NCI-H2196 (cell line): Measurements from ENCODE around the gene TEAD1.

ENCODE experiments used
- DNase-seq: peaks from one replicate; lab custom pipeline; 2025; ENCODE audit not compliant: unreplicated experiment; lab: John Stamatoyannopoulos, UW

The TEAD1 gene

GRCh38 chr11:12761029-12761428 is 86.8 kb downstream of the TEAD1 start:
- no peak for DNase-seq

GRCh38 chr11:12762278-12762677 is 88.1 kb downstream of the TEAD1 start:
- no peak for DNase-seq

- peak; percentile 74 for DNase-seq
These were observed 88.6 kb downstream of the TEAD1 start for GRCh38 chr11:12762696-12763324.

GRCh38 chr11:12764187-12764914 is 90.1 kb downstream of the TEAD1 start:
- DNase-seq, result no peak

DNA sequence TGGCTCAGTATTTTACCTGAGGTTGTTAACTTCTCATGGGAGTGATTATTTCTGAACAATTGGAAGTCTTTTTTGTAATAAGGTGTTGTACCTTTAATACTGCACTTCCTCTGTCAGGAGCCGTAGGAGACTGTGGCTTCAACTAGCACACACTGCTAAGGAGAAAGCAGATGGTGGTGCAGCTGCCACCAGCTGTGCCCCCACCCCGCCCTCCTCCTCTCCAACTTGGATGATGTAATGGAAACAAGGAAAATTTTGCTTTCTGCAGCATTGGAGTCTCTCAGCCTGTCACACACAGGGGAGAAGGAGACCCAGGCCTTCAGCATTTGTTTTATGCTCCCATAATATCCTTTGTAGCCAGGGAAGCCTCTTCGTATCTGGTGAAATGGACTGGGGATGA is 91.2 kb downstream of the TEAD1 start:
- peak; percentile 65 for DNase-seq

DNA sequence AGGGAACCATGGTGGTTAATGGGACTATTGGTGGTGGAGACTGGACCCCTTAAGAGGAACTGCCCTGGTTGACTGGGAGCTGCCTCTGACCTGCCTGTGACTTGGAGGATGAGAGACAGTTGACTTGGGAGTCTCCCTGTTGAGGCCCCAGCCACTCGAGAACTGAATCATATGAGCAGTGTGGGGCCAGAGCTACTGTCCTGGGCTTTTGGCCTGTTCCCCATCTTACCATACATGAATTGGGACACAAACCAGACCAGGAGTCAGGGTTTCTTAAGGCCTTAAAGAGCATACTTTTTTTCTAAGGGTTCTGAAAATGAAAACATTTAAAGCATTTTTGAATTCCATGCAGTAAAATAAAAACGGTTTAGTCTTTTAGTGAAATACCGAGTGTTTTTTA is 92.8 kb downstream of the TEAD1 start:
- no peak for DNase-seq

GRCh38 chr11:12767577-12767976 is 93.4 kb downstream of the TEAD1 start:
- DNase-seq, result no peak

DNA sequence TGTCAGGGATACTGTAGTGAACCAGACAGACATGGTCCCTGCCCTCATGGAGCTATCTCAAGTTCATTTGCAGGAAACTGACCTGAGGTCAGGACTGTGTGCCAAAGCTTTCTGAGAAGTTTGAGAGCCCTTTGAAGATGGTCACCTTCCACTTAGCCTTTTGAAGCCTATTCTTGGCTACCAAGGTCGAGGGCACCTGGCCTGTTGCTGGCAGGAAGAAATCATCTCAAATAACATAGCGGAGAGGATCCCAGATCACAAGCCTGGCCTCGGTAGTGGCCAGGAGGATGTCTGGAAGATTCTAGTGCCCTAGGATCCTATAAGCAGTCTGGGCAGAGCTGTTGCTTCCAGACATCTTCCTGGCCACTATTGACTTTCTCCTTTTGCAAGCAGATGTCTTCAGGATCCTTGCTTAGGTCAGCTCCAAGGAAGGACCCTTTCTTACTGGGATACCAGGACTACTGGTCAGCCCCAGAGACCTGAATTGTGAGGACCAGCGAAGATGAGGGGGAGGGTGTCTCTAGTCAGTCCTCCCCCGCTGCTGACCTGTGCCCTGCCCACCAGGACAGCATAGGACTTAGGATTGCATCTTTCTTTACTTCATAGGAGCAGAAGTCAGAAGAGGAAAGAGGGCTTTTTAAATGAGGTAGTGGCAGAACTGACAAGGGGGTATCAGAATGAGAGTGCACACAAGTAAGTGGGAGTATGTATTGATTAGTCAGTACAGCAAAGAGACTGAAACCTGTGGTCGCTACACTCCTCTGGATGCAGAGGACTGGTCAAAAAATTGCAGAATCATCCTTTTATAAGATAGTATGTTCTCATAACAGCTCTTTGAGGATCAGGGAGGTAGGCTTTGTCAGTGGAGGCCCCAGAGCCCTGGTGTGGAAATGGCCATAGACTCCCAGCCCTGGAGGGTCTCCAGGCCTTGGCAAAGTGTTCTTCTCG is 94.8 kb downstream of the TEAD1 start:
- peak; percentile 41 for DNase-seq

DNA sequence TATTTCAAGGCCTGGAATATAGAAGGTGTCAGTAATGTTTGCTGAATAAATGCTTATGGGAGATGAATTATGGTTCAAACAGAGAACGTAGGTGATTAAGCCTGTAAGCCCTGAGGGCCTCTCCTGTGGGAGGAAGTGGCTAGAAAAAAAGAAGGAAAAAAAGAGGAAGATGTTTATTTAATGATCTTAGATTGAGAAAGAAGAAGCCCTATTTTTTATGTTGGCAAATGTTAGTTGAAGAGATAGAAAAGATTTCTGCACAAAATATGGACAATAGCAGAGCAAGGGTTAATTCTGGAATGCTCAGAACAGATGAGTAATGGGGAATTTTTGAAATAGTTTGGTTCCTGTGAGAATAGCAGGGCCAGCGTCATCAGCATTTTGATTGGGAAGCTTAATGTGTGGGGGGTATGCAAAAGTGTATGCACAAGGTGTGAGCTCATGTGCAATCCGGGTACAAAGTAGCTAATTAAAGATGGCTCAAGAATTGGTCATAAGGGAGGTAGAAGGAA is 95.7 kb downstream of the TEAD1 start:
- DNase-seq, result no peak

DNA sequence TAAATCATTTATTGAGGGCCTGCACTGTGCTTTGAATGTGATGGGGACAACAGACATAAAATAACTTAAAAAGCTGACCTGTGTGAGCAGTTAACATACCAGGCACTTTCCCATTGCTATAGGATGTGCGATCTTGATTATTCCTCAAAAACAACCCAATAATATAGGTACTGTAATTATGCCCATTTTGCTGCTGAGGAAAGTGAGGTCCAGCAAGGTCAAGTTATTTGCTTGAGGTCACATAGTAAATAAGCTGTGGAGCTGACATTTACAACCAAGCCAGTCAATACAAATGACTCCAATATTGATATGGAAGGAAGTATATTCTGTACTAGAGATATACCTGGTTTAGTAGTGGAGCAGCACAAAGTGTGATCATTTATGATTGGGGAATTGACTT is 96.2 kb downstream of the TEAD1 start:
- DNase-seq, result no peak

- no peak for DNase-seq
These were observed 96.9 kb downstream of the TEAD1 start for GRCh38 chr11:12770966-12771597.

- no peak for DNase-seq
These were observed 97.7 kb downstream of the TEAD1 start for GRCh38 chr11:12771875-12772274.

GRCh38 chr11:12772324-12772723 is 98.1 kb downstream of the TEAD1 start:
- no peak for DNase-seq

DNA sequence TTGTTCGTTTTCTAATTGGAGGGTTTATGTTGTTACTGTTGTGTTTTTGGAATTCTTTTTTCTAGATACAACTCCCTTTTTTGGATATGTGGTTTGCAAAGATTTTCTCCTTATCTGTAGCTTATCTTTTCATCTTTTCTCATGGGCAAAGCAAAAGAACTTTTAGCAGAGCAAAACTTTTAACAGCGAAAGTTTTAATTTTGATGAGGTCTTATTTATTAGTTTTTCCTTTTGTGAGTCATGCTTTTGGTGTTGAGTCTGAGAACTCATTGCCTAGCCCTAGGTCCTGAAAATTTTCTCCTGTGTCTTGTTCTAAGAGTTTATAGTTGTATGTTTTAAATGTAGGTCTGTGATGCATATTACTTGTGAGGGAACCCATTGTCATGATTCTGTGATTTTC is 99.4 kb downstream of the TEAD1 start:
- DNase-seq, result no peak

- no peak for DNase-seq
These were observed 101.7 kb downstream of the TEAD1 start for GRCh38 chr11:12775955-12776354.

DNA sequence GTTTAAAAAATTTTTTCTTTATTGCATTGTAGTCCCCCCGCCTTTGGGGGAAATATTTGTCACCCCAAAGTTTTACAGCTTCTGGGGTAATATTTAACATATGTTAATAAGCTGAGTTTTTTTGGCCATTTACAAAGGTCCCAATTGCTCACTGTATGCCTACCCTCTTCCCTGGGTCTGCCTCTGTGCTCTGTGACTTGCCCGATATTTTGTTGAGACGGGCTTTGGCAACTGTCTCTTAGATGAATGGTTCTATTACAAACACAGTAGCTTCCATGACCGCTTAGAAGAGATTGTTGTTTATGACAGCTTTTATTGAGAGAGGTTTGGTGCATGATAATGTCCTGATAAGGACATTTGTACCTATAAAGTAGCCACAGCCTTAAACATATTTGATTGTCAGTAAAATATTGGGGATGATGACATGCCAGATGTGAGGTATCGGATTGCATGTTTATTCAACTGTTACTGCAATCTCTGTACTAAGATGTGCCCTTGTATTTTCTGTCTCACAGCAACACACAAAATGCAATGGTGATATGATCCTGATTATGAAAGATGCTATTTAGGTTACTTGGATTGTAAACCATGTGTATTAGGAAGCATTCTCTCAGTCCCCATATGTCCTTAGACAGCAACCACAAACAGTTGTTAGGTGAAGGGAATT is 103.1 kb downstream of the TEAD1 start:
- no peak for DNase-seq

DNA sequence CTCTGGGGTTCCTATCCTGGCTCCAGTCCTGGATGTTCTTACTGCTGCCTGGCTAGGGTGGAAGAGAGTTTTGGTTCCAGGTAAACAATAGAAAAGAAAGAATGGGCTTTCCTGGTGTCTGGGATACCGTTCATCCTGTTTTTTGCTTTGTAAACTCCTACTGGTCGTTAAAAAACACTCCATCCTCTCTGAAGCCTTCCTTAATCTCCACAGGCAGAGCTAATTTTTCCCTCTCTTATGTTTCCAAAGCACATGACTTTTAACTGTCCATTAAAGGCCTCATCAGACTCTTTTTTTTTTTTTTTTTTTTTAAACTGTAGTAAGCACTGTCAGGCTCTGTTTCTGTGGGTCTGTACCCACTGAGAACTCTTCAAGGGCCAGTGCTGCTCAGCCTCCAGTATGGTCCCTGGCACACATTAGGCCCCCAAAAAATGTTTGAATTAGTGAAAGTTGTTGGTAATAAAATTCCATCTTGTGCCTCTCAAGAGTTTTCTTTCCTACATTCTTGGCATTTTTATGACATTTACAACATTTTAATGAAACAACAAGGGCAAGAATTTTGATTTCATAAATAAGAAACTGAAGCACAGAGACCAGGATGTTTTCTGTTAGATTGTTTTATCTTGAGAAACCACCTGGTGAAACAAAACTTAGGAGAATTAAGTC is 104.2 kb downstream of the TEAD1 start:
- no peak for DNase-seq

DNA sequence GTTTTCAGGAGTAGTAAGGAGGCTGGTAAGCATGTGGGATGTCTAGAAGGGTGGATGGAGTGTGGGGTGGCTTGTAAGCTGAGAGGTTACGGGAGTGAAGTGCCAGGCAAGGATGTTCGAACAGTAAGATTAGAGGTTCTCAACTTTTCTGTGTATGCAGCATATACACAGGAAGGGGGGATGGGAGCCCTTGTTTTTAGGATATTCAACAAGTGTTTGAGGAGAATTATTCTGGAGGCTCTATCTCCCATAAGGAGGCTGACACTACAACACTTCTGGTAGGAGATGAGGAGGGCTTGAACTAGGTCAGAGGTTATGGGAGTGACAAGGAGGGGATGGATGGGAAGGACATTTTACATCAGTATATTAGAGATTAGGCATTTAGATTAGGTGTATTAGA is 109.5 kb downstream of the TEAD1 start:
- DNase-seq, result no peak

GRCh38 chr11:12784445-12784844 is 110.2 kb downstream of the TEAD1 start:
- DNase-seq, result no peak

GRCh38 chr11:12784987-12785386 is 110.8 kb downstream of the TEAD1 start:
- peak; percentile 28 for DNase-seq
